Measurements from ENCODE around the gene NT5DC3. TPM values are rescaled to one million over a fixed set of nuclear protein-coding genes. Genes with fewer than 3 reads are reported as not detected.

The NT5DC3 gene
- total and polyA plus RNA-seq, 2 of the 13 experiments (the other 11 are each of a cell fraction or from before 2014, with no cell fraction given) = 3.2 to 6.6 TPM

- DNase-seq (ENCODE audit: low spot score) (no peak), FAIRE-seq (no peak), ATAC-seq (no peak)
- Histone ChIP-seq H4K20me1 (ENCODE audit: insufficient read depth, low read length) (no peaks in the 10 kb centered on the region), H3K79me2 (ENCODE audit: insufficient read depth, low read length) (no peaks in the 10 kb centered on the region), H2AFZ (ENCODE audit: low read length) (no peak overlapping the region), H3K27ac (ENCODE audit: extremely low read length, insufficient read depth, low read length) (no peak overlapping the region), H3K4me3 (replicated peaks in 1 of 3; ENCODE audit: insufficient read depth in 1 of 3, low read depth in 2 of 3, low read length in 3 of 3) (no peak overlapping the region), H3K9ac (ENCODE audit: insufficient read depth, low read depth, low read length) (no peak overlapping the region), H3K36me3 (replicated peaks in 1 of 2; ENCODE audit: control insufficient read depth in 1 of 2, insufficient read depth in 2 of 2, low read length in 2 of 2) (no peaks in the 10 kb centered on the region), H3K4me1 (ENCODE audit: insufficient read depth, low read length) (no peaks in the 10 kb centered on the region), H3K27me3 (ENCODE audit: control insufficient read depth in 1 of 2, insufficient read depth in 2 of 2, low read length in 2 of 2) (peaks cover 0 to 10% of the 10 kb centered on the region in 2 experiments; a peak in 2 of 5 replicates), H3K9me3 (ENCODE audit: low read length) (0 out of 2 replicates have a peak, but pooled peaks cover 6% of the 10 kb centered on the region), H3K4me2 (ENCODE audit: low read depth, low read length) (no peak overlapping the region)
- in situ Hi-C loops (cut with HindIII; ENCODE audit: extremely low pct_ligation_motif_present, low pct_unique_long_range_greater_than_20kb) (no loop called here), intact Hi-C loops (cut with micrococcal nuclease; ENCODE audit: unreplicated experiment) (no loop called here)
- no TSS peak for BruUV-seq (replicated peaks)
- POLR2A ChIA-PET = no interaction called here
- CTCF ChIA-PET (ENCODE audit: low intra/inter-chr PET ratio, low total read pairs) = no interaction called here
- 11% methylated on average over 1 of the region's 1 CpG for WGBS (ENCODE audit: low lambda C conversion rate)
- TF ChIP-seq ZNF326 (CRISPR knock-in tag; IDR thresholded peaks at IDR 0.05; ENCODE audit: borderline replicate concordance) (no peak), ZNF576 (CRISPR knock-in tag; IDR thresholded peaks at IDR 0.05) (no peak), SCMH1 (CRISPR knock-in tag; IDR thresholded peaks at IDR 0.05; ENCODE audit: borderline replicate concordance) (no peak), ZNF777 (CRISPR knock-in tag; IDR thresholded peaks at IDR 0.05) (no peak), PCBP1 (IDR thresholded peaks at IDR 0.05; ENCODE audit: borderline replicate concordance, low read depth, low read length) (no peak), PAXIP1 (CRISPR knock-in tag; conservative IDR thresholded peaks at IDR 0.05) (no peak), ZSCAN21 (CRISPR knock-in tag; IDR thresholded peaks at IDR 0.05; ENCODE audit: borderline replicate concordance) (no peak), PBX2 (CRISPR knock-in tag; IDR thresholded peaks at IDR 0.05) (no peak), SNAPC4 (CRISPR knock-in tag; IDR thresholded peaks at IDR 0.05) (no peak), TBX3 (IDR thresholded peaks at IDR 0.05; ENCODE audit: borderline replicate concordance) (no peak), CCDC6 (CRISPR knock-in tag; IDR thresholded peaks at IDR 0.05) (no peak), ZBTB8A (CRISPR knock-in tag; IDR thresholded peaks at IDR 0.05; ENCODE audit: borderline replicate concordance, low read depth) (no peak), ZNF704 (CRISPR knock-in tag; IDR thresholded peaks at IDR 0.05; ENCODE audit: borderline replicate concordance) (no peak)
Measured at GRCh38 chr12:103729499-103729898, 111.5 kb downstream of the NT5DC3 start.

Measured in HepG2 (cell line).